ENCODE results near the gene PTPMT1. TPM values are rescaled to one million over a fixed set of nuclear protein-coding genes. Genes with fewer than 3 reads are reported as not detected.
A peak's percentile ranks its signal among the peaks of the same experiment; 100 is the strongest.

Gene PTPMT1
- total and polyA plus RNA-seq, 9 donors = 33.8 to 103 (median 39.6) TPM

GRCh38 chr11:47564933-47565339, 463 bp upstream of the PTPMT1 start:
- peak overlapping the region; percentile 85 for H3K4me3 ChIP-seq
- intact Hi-C loops (cut with DNase I) = no loop called here
- H3K27me3 ChIP-seq = no peaks in the 10 kb centered on the region
- no peaks in the 10 kb centered on the region for H3K9me3 ChIP-seq
- no peak for DNase-seq
- WGBS, 3 donors = 12% methylated on average over 11 of the region's 11 CpGs
- no peaks in the 10 kb centered on the region for H3K36me3 ChIP-seq
- no peak for TF ChIP-seq EP300 (IDR thresholded peaks at IDR 0.05)
- TF ChIP-seq CTCF (IDR thresholded peaks at IDR 0.05) = no peak
- TF ChIP-seq POLR2A (IDR thresholded peaks at IDR 0.05) = no peak
- H3K27ac ChIP-seq = peak overlapping the region; percentile 58 to 59
- peaks cover 8% of the 10 kb centered on the region for H3K4me1 ChIP-seq (ENCODE audit: insufficient read depth)

GRCh38 chr11:47566149-47566698, 825 bp downstream of the PTPMT1 start:
- TF ChIP-seq EP300 (IDR thresholded peaks at IDR 0.05) = no peak
- TF ChIP-seq CTCF (IDR thresholded peaks at IDR 0.05) = no peak
- DNase-seq = peak in 1 of 5 donors; percentile 40
- Histone ChIP-seq H3K9me3 (no peaks in the 10 kb centered on the region), H3K4me1 (ENCODE audit: insufficient read depth) (peaks cover 8% of the 10 kb centered on the region), H3K4me3 (peak overlapping the region; percentile 85), H3K27me3 (no peaks in the 10 kb centered on the region), H3K27ac (peak overlapping the region; percentile 58 to 59), H3K36me3 (no peaks in the 10 kb centered on the region)
- intact Hi-C loops (cut with DNase I) = no loop called here
- 33 to 47% (median 35%) methylated on average over 17 of the region's 17 CpGs for WGBS, 3 donors

- intact Hi-C loops (cut with DNase I) = no loop called here
- Histone ChIP-seq H3K27me3 (no peaks in the 10 kb centered on the region), H3K36me3 (no peaks in the 10 kb centered on the region), H3K27ac (no peak overlapping the region), H3K4me1 (ENCODE audit: insufficient read depth) (peaks cover 8% of the 10 kb centered on the region), H3K9me3 (no peaks in the 10 kb centered on the region), H3K4me3 (no peak overlapping the region)
- peak in 1 of 5 donors; percentile 19 for DNase-seq
- 92 to 97% (median 95%) methylated on average over 7 of the region's 7 CpGs for WGBS, 3 donors
- no peak for TF ChIP-seq POLR2A (IDR thresholded peaks at IDR 0.05)
- no peak for TF ChIP-seq CTCF (IDR thresholded peaks at IDR 0.05)
- TF ChIP-seq EP300 (IDR thresholded peaks at IDR 0.05) = no peak
These were observed 4.2 kb downstream of the PTPMT1 start for GRCh38 chr11:47569646-47570045.

GRCh38 chr11:47570651-47571356, 5.4 kb downstream of the PTPMT1 start:
- Histone ChIP-seq H3K27ac (no peak overlapping the region), H3K4me1 (ENCODE audit: insufficient read depth) (peaks cover 4% of the 10 kb centered on the region), H3K27me3 (no peaks in the 10 kb centered on the region), H3K9me3 (no peaks in the 10 kb centered on the region), H3K4me3 (no peak overlapping the region), H3K36me3 (no peaks in the 10 kb centered on the region)
- no peak for DNase-seq
- intact Hi-C loops (cut with DNase I) = no loop called here
- 78 to 84% (median 79%) methylated on average over 3 of the region's 3 CpGs for WGBS, 3 donors
- TF ChIP-seq CTCF (IDR thresholded peaks at IDR 0.05) (no peak), POLR2A (IDR thresholded peaks at IDR 0.05) (no peak)

Measured in ovary (tissue), 9 donors.